ENCODE data around the gene ADAM30. TPM values are rescaled to one million over a fixed set of nuclear protein-coding genes. Genes with fewer than 3 reads are reported as not detected.

Gene ADAM30
- total RNA-seq, 1 donor from 2014 or later = not detected

DNA sequence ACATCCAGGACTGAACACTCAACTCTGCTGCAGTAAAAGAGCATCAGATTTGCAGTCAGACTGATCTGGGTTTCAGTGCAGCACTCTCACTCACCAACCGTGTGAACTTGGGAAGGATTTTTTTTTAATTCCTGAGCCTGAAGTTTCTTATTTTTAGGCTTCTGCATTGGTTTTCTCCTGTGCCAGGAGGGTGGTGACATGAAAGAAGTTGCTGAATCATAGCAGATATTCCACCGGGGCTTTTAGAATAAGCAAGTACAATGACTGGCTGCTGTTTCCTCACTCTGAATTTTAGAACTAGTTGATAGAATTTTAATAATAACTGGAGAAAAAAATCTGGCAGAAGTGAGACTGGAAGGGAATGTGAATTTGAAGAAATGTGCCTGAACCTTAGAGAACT, 11.6 kb downstream of the ADAM30 start:
- Mint-ChIP-seq H3K4me3 (no peak overlapping the region), H3K9me3 (peaks cover 17% of the 10 kb centered on the region), H3K36me3 (no peaks in the 10 kb centered on the region), H3K27me3 (ENCODE audit: insufficient read depth, low read depth) (no peaks in the 10 kb centered on the region), H3K4me1 (no peaks in the 10 kb centered on the region), H3K27ac (no peak overlapping the region)
- Histone ChIP-seq H3K9me3 (ENCODE audit: low read depth) (no peaks in the 10 kb centered on the region), H3F3A (ENCODE audit: low read depth) (no peaks in the 10 kb centered on the region), H3K27me3 (no peaks in the 10 kb centered on the region), H3K36me3 (no peaks in the 10 kb centered on the region), H2AFZ (replicated peaks) (no peak overlapping the region), H3K4me2 (no peak overlapping the region), H3K4me3 (no peak overlapping the region), H3K27ac (no peak overlapping the region), H4K20me1 (ENCODE audit: low read depth) (no peaks in the 10 kb centered on the region), H3K9ac (no peak overlapping the region), H3K4me1 (no peaks in the 10 kb centered on the region), H3K79me2 (ENCODE audit: low read depth) (no peaks in the 10 kb centered on the region)
- no peak for DNase-seq (ENCODE audit: low spot score)
- TF ChIP-seq EZH2phosphoT487 (IDR thresholded peaks at IDR 0.05) = no peak
- TF ChIP-seq, protein P1, sequence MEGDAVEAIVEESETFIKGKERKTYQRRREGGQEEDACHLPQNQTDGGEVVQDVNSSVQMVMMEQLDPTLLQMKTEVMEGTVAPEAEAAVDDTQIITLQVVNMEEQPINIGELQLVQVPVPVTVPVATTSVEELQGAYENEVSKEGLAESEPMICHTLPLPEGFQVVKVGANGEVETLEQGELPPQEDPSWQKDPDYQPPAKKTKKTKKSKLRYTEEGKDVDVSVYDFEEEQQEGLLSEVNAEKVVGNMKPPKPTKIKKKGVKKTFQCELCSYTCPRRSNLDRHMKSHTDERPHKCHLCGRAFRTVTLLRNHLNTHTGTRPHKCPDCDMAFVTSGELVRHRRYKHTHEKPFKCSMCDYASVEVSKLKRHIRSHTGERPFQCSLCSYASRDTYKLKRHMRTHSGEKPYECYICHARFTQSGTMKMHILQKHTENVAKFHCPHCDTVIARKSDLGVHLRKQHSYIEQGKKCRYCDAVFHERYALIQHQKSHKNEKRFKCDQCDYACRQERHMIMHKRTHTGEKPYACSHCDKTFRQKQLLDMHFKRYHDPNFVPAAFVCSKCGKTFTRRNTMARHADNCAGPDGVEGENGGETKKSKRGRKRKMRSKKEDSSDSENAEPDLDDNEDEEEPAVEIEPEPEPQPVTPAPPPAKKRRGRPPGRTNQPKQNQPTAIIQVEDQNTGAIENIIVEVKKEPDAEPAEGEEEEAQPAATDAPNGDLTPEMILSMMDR (IDR thresholded peaks at IDR 0.05) = no peak
- TF ChIP-seq EZH2 (IDR thresholded peaks at IDR 0.05) = no peak

DNA sequence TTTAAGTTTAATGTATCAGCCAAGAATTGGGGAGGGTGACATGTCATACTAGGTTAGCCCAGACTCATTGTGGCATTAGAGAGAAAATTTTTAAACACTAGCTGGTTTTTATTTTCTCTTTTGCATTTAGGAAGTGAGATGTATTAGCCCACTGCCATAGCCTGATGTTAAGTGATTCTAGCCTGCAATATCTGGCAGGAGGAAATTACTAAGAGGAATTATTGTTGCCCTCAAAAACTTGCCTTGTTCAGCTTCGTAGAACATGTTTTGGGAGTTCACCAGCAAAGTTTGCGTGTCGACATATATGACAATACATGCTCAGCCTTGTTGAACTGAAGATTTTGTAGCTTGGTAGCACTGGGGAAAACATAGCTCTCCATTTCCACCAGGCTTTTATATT, 12.5 kb downstream of the ADAM30 start:
- Histone ChIP-seq H3K79me2 (ENCODE audit: low read depth) (no peaks in the 10 kb centered on the region), H3K4me2 (no peak overlapping the region), H3K36me3 (no peaks in the 10 kb centered on the region), H3K27me3 (no peaks in the 10 kb centered on the region), H2AFZ (replicated peaks) (no peak overlapping the region), H3K9me3 (ENCODE audit: low read depth) (no peaks in the 10 kb centered on the region), H3K9ac (no peak overlapping the region), H3K4me3 (no peak overlapping the region), H3F3A (ENCODE audit: low read depth) (no peaks in the 10 kb centered on the region), H3K4me1 (no peaks in the 10 kb centered on the region), H3K27ac (no peak overlapping the region), H4K20me1 (ENCODE audit: low read depth) (no peaks in the 10 kb centered on the region)
- no peak for DNase-seq (ENCODE audit: low spot score)
- Mint-ChIP-seq H3K4me1 (no peaks in the 10 kb centered on the region), H3K9me3 (peaks cover 10% of the 10 kb centered on the region), H3K27ac (no peak overlapping the region), H3K36me3 (no peaks in the 10 kb centered on the region), H3K27me3 (ENCODE audit: insufficient read depth, low read depth) (no peaks in the 10 kb centered on the region), H3K4me3 (no peak overlapping the region)
- TF ChIP-seq EZH2 (IDR thresholded peaks at IDR 0.05) (no peak), EZH2phosphoT487 (IDR thresholded peaks at IDR 0.05) (no peak)

DNA sequence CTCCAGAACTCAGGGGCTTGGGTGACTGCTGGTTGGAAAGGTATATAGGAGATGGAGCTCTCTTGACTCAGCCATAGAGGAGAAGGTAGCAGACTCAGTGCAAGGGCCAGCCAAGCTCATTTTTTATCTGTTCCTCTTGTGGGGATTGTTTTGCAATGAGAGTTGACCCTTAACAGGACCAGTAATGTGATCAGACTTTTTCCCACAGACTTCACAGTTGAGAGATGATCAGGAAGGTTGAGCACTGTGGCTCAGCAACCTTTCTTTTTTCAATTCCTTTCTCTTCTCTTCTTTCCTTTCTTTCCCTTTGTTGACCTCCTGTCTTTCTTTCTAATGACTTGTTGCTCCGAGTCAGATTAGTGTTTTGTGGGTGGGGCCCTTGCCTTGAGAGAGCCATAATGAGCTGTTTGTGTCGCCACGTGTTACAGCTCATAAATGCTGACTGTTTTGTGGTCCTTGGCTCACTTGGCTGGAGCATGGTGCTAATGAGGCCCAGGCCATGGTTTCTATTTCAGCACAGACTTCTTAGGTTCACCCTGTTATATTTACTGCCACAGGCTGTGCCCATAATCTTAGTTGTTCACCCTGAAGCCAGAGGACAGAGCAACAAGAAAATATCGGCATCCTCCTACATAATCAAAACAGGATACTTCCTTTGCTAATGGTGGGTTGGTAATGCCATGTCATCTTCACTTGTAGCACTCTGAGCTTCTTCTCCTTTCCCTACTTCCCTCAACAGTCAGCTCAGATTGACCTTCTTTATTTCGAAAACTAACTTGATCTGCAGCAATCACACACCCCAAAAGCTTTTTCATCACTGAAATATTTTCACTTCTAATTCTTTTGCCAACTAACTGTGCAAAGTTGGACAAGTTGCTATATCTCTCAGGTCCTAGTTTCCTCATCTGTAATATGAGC, 13.9 kb downstream of the ADAM30 start:
- H3F3A ChIP-seq (ENCODE audit: low read depth) = no peaks in the 10 kb centered on the region
- no peaks in the 10 kb centered on the region for H3K4me1 Mint-ChIP-seq
- H3K4me2 ChIP-seq = no peak overlapping the region
- no peaks in the 10 kb centered on the region for H3K9me3 Mint-ChIP-seq
- no peak overlapping the region for H3K4me3 ChIP-seq
- H3K4me3 Mint-ChIP-seq = no peak overlapping the region
- H3K27me3 ChIP-seq = no peaks in the 10 kb centered on the region
- no peak for TF ChIP-seq EZH2 (IDR thresholded peaks at IDR 0.05)
- TF ChIP-seq EZH2phosphoT487 (IDR thresholded peaks at IDR 0.05) = no peak
- TF ChIP-seq, protein P1 (IDR thresholded peaks at IDR 0.05) = no peak
- no peak overlapping the region for H3K27ac Mint-ChIP-seq
- H4K20me1 ChIP-seq (ENCODE audit: low read depth) = no peaks in the 10 kb centered on the region
- H3K4me1 ChIP-seq = no peaks in the 10 kb centered on the region
- no peaks in the 10 kb centered on the region for H3K27me3 Mint-ChIP-seq (ENCODE audit: insufficient read depth, low read depth)
- H3K9ac ChIP-seq = no peak overlapping the region
- no peaks in the 10 kb centered on the region for H3K36me3 ChIP-seq
- no peak overlapping the region for H3K27ac ChIP-seq
- no peak for DNase-seq (ENCODE audit: low spot score)
- no peaks in the 10 kb centered on the region for H3K79me2 ChIP-seq (ENCODE audit: low read depth)
- no peaks in the 10 kb centered on the region for H3K36me3 Mint-ChIP-seq
- no peak overlapping the region for H2AFZ ChIP-seq (replicated peaks)
- H3K9me3 ChIP-seq (ENCODE audit: low read depth) = no peaks in the 10 kb centered on the region

Data from neural progenitor cell (in vitro differentiated cells).